Hematopoietic multipotent progenitor cell treated with erythropoietin and hydrocortisone succinate and interleukin-3 and kit ligand, for 17 days (in vitro differentiated cells): ENCODE measurements around the gene C6orf47.
A peak's percentile ranks its signal among the peaks of the same experiment; 100 is the strongest.

Experiments used
- DNase-seq: peaks from one replicate; pipeline ENCODE4 v3.0.0-alpha.2; 2015; ENCODE audit warnings: low spot score

Gene C6orf47

GRCh38 chr6:31636698-31637596 is 23.6 kb downstream of the C6orf47 start:
- DNase-seq, result no peak

DNA sequence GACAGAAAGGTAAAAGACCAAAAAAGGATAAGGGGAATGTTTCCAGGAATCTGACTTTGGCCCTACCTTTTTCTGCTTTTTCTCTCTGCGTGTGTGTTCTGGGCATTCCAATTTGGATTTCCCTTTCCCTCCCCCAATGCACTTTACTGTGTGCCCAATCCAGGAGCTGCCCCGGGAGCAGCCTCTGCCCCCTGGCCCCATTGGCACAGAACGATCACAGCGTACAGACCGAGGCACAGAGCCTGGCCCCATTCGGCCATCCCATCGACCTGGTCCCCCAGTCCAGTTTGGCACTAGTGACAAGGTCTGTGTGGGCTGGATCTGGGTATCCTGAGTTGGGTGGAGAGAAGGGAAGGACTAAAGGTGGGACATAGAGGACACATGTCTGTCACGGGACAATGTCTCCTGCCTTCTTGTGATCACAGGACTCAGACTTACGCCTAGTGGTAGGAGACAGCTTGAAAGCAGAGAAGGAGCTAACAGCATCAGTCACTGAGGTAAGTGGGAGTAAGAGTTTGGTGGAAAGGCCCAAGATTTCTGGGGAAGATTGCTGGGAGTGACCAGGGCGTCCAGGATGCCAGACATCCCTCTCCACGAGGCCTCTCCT is 25.5 kb downstream of the C6orf47 start:
- no peak for DNase-seq

- no peak for DNase-seq
Observed at GRCh38 chr6:31634131-31634530, 26.4 kb downstream of the C6orf47 start.

DNA sequence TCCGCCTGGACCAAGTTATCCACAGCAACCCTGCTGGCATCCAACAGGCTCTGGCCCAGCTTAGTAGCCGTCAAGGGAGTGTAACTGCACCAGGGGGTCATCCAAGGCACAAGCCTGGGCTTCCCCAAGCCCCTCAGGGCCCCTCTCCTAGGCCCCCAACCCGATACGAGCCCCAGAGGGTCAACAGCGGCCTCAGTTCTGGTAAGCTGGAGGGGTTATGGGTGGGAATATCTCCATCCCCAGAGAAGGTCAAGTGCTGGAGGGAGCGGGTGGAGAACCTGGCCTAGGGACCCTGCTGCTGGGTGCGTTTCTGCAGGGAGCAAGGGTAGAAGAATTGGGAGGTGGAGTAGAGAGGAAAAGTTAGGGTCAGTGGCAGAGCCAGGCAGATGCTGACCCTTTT is 27.1 kb downstream of the C6orf47 start:
- no peak for DNase-seq

DNA sequence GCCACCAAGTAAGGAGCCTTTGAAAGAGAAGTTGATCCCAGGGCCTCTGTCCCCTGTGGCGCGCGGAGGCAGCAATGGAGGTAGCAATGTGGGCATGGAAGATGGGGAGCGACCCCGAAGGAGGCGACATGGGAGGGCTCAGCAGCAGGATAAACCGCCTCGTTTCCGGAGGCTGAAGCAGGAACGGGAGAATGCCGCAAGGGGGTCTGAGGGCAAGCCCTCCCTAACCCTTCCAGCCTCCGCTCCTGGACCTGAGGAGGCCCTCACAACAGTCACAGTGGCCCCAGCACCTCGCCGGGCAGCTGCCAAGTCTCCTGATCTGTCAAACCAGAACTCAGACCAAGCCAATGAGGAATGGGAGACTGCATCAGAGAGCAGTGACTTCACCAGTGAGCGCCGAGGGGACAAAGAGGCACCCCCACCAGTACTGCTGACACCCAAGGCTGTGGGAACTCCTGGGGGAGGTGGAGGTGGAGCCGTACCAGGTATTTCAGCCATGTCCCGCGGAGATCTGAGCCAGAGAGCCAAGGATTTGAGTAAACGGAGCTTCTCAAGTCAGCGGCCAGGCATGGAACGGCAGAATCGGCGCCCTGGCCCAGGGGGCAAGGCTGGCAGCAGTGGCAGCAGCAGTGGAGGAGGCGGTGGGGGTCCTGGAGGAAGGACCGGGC is 28.2 kb downstream of the C6orf47 start:
- no peak for DNase-seq

DNA sequence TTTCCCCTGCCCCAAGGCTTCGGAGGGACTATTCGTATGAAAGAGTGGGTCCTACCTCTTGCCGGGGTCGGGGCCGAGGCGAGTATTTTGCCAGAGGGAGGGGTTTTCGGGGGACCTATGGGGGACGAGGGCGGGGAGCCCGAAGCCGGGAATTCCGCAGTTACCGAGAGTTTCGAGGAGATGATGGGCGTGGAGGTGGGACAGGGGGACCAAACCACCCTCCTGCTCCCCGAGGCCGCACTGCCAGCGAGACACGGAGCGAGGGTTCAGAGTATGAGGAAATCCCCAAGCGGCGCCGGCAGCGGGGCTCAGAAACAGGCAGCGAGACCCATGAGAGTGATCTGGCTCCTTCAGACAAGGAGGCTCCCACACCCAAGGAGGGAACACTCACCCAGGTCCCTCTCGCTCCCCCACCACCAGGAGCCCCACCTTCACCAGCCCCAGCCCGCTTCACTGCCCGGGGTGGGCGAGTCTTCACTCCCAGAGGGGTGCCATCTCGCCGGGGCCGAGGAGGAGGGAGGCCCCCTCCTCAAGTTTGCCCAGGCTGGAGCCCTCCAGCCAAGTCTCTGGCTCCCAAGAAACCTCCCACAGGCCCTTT is 28.8 kb downstream of the C6orf47 start:
- no peak for DNase-seq

GRCh38 chr6:31631209-31631608 is 29.4 kb downstream of the C6orf47 start:
- no peak for DNase-seq

DNA sequence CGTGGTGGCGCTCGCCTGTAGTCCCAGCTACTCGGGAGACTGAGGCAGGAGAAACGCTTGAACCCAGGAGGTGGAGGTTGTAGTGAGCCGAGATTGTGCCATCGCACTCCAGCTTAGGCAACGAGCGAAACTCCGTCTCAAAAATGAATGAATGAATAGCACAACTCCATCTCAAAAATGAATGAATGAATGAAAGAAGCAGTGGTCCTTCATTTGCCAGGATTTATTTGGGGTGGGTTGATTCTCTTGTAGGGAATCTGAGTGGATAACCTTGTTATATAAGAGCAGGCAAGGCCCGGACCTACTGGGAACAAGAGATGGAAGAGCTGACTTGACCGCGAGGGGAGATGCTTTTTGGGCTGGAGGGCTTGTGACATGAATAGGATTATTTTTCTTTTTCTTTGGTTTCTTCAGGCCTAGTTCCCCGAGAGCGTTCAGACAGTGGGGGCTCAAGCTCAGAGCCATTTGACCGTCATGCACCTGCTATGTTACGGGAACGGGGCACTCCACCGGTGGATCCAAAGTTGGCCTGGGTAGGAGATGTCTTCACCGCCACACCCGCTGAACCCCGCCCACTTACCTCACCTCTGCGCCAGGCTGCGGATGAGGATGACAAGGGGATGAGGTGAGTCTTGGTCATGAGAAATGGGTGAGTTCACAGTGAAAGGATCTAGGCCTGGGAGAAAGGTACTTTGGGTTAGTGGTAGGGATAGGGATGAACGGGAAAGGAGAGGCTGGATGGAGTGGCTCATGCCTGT is 30.2 kb downstream of the C6orf47 start:
- no peak for DNase-seq

GRCh38 chr6:31629014-31629413 is 31.6 kb downstream of the C6orf47 start:
- DNase-seq, result no peak

DNA sequence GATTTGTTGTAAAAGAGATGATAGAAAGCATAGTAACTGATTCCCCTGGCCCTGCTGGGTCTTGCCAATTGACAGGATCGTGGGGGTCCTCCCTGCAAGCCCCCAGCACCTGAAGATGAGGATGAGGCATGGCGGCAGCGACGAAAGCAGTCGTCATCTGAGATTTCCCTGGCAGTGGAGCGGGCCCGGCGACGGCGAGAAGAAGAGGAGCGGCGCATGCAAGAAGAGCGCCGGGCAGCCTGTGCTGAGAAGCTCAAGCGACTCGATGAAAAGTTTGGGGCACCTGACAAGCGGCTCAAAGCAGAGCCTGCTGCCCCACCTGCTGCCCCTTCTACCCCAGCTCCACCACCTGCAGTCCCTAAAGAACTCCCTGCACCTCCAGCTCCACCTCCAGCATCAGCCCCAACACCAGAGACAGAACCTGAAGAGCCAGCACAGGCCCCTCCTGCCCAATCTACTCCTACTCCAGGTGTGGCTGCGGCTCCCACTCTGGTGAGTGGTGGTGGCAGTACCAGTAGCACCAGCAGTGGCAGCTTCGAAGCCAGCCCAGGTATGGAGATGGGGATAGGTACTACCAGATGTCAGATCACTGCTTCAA is 32.8 kb downstream of the C6orf47 start:
- DNase-seq, result no peak

DNA sequence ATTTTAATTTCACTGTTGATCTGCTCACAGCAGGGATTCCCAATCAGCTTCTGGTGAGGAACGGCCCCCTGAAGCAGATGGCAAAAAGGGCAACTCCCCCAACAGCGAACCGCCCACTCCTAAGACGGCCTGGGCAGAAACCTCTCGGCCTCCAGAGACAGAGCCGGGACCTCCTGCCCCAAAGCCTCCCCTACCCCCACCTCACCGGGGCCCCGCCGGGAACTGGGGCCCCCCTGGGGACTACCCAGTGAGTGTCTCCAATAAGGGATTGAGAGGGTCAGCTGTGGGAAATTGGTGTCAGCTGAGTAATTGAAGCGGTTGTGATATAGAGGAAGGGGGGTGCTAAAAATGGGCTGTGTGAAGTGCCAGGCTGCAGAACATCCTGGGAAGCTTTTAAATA is 33.6 kb downstream of the C6orf47 start:
- DNase-seq, result no peak

- DNase-seq, result no peak
Observed at GRCh38 chr6:31624070-31624469, 36.5 kb downstream of the C6orf47 start.

DNA sequence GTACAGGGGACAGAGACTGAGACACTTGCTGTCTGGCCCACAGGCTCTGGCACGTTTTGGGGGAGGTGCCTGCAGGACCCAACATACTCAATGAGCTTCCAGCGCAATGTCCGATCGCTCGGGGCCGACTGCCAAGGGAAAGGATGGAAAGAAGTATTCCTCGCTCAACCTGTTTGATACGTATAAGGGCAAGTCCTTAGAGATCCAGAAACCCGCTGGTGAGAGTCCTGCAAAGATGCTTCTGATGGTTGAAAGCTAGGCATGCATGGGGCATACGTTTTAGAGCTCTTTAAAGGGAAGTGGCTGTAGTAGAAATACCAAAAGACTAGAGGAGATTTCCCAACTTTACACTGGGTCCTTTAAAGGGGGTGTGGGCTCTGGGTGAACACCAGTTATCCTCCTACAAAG is 37.9 kb downstream of the C6orf47 start:
- no peak for DNase-seq

- DNase-seq, result no peak
Observed at GRCh38 chr6:31621991-31622390, 38.6 kb downstream of the C6orf47 start.

DNA sequence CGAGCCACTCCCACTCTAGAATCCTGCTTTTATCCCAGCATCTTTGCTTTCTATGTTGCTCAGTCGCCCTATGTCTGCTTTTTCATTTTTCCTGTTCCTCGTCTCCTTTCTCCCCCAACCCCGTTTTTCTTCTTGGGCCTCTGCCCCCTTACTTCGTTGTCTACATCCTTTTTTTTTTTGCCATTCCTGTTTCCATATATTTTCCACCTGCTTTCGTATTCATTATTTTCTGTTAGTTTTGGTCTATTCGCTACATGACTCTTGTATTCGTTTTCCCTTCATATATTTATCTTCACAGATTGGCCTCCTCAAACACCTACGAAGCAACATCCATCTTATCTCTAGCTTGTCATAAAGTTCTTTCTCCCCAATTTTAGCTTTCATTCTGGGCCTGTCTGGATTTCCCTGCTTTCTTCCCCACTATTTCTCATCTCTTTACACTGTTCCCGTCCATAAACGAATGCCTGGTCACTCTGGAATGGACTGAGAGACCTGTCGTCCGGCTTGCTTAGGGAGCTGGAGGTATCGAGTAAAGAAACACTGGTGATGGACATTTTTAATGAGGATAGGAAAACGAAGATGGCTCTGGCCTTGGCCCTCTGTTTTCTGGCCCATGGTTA is 39.1 kb downstream of the C6orf47 start:
- no peak for DNase-seq

GRCh38 chr6:31620586-31621319 is 39.8 kb downstream of the C6orf47 start, which contains the start of gene PRRC2A:
Gene PRRC2A (plus strand): TSS chr6:31620715. CDS start chr6:31622790, 2,075 bp downstream.
- no peak for DNase-seq

- DNase-seq, result peak; percentile 96
Observed at GRCh38 chr6:31619805-31620585, 40.6 kb downstream of the C6orf47 start.

- DNase-seq, result no peak
Observed at GRCh38 chr6:31617010-31617409, 43.6 kb downstream of the C6orf47 start.

DNA sequence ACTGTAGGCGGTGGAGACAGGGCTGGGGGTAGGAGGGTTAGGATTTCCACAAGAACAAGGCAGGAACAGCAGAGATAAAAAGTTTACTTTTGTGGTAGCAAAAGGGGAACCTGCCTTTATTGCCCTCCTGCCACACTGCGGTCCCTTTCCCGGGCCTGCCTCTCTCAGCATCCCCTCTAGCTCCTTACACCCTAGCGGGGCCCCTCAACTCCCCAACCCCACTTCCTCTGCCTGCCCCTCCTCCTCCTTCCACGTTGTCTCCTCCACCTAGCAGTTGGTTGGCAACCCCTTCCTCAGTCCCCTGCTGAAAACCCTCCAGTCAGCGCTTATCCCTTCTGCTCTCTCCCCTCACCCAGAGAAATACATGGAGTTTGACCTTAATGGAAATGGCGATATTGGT is 44.8 kb downstream of the C6orf47 start:
- DNase-seq, result no peak
